HG03139 (cell line): ENCODE measurements around the gene IL26.
A peak's percentile ranks its signal among the peaks of the same experiment; 100 is the strongest.
"Not testable (repeated sequence)": the region's sequence is repeated elsewhere in the genome, so short reads cannot be mapped to it uniquely, and the experiment has no call there.

Experiments
- ATAC-seq: cut with Tn5 transposase; IDR thresholded peaks from one replicate; pipeline ENCODE4 v1.9.1; 2021; ENCODE audit not compliant: unreplicated experiment

IL26 gene

GRCh38 chr12:68240079-68240478 lies 14.5 kb upstream of the IL26 start:
- ATAC-seq = no peak

GRCh38 chr12:68239309-68239982 lies 13.8 kb upstream of the IL26 start:
- no peak for ATAC-seq

- ATAC-seq = no peak
These were observed 12.0 kb upstream of the IL26 start for GRCh38 chr12:68237619-68238018.

GRCh38 chr12:68237078-68237477 lies 11.5 kb upstream of the IL26 start:
- no peak for ATAC-seq

GRCh38 chr12:68236421-68237059 lies 10.9 kb upstream of the IL26 start:
- peak; percentile 60 for ATAC-seq

- no peak for ATAC-seq
These were observed 10.0 kb upstream of the IL26 start for GRCh38 chr12:68235576-68235975.

GRCh38 chr12:68234140-68234539 lies 8.5 kb upstream of the IL26 start:
- no peak for ATAC-seq

GRCh38 chr12:68233498-68233897 lies 7.9 kb upstream of the IL26 start:
- no peak for ATAC-seq

- ATAC-seq = no peak
These were observed 6.1 kb upstream of the IL26 start for GRCh38 chr12:68231691-68232090.

- no peak for ATAC-seq
These were observed 5.6 kb upstream of the IL26 start for GRCh38 chr12:68231229-68231628.

GRCh38 chr12:68229956-68230355 lies 4.3 kb upstream of the IL26 start:
- ATAC-seq = no peak

- ATAC-seq = no peak
These were observed 1.7 kb upstream of the IL26 start for GRCh38 chr12:68227356-68227755.

GRCh38 chr12:68224613-68225285 lies 861 bp downstream of the IL26 start:
- no peak for ATAC-seq

GRCh38 chr12:68223067-68223747 lies 2.4 kb downstream of the IL26 start:
- ATAC-seq = peak; percentile 93

- no peak for ATAC-seq
These were observed 3.3 kb downstream of the IL26 start for GRCh38 chr12:68222326-68222725.

GRCh38 chr12:68221497-68221896 lies 4.1 kb downstream of the IL26 start:
- ATAC-seq = no peak

- ATAC-seq = no peak
These were observed 14.7 kb downstream of the IL26 start for GRCh38 chr12:68210875-68211274.

GRCh38 chr12:68209048-68209728 lies 16.4 kb downstream of the IL26 start:
- not testable (repeated sequence) for ATAC-seq

GRCh38 chr12:68207276-68207675 lies 18.3 kb downstream of the IL26 start:
- no peak for ATAC-seq

GRCh38 chr12:68206446-68206845 lies 19.2 kb downstream of the IL26 start:
- ATAC-seq = no peak

- no peak for ATAC-seq
These were observed 22.1 kb downstream of the IL26 start for GRCh38 chr12:68203460-68203875.
